Measurements from ENCODE around the gene PPDPF.
"Not testable (repeated sequence)": the region's sequence is repeated elsewhere in the genome, so short reads cannot be mapped to it uniquely, and the experiment has no call there.

Gene PPDPF

GRCh38 chr20:63565021-63565698 is 44.6 kb downstream of the PPDPF start:
- no peaks in the 10 kb centered on the region for H3K27me3 Mint-ChIP-seq

DNA sequence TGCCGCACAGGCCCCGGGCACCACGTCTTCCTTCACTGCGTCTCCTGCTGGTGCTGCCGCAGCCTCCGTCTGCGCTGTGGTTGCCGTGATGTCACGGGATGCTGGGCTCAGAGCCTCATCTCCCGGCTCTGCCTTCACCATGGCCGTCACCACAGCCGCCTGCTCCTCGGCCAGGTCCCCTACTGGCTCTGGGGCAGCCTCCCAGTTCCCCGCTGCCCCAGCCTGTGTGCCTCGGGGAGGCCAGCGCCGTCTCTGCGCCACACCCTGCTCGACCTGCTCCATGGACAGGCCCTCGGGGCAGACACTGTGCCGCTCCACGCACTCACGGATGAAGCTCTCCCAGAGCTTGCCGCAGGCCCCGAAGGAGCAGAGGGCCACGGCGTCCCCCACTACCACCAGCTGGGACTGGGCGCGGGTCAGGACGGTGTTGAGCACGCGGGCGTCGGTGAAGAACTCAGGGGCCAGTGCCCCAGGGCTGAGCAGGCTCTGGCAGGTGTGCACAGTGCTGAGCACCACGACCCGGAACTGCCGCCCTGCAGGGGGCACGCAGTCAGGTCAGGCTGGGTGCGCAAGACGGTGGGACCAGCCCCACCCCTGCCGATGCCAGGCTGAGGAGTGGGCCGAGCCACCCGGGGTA is 45.3 kb downstream of the PPDPF start:
- Mint-ChIP-seq H3K9me3 (no peaks in the 10 kb centered on the region), H3K36me3 (no peaks in the 10 kb centered on the region), H3K4me1 (peaks cover 20% of the 10 kb centered on the region), H3K4me3 (no peak overlapping the region), H3K27ac (no peak overlapping the region), H3K27me3 (no peaks in the 10 kb centered on the region)

More at GRCh38 chr20:63565021-63565698, 44.6 kb downstream of the PPDPF start:
- no peak overlapping the region for H3K4me3 Mint-ChIP-seq
- H3K27ac Mint-ChIP-seq, result no peak overlapping the region
- peaks cover 20% of the 10 kb centered on the region for H3K4me1 Mint-ChIP-seq
- no peaks in the 10 kb centered on the region for H3K9me3 Mint-ChIP-seq
- peaks cover 3% of the 10 kb centered on the region for H3K36me3 Mint-ChIP-seq

DNA sequence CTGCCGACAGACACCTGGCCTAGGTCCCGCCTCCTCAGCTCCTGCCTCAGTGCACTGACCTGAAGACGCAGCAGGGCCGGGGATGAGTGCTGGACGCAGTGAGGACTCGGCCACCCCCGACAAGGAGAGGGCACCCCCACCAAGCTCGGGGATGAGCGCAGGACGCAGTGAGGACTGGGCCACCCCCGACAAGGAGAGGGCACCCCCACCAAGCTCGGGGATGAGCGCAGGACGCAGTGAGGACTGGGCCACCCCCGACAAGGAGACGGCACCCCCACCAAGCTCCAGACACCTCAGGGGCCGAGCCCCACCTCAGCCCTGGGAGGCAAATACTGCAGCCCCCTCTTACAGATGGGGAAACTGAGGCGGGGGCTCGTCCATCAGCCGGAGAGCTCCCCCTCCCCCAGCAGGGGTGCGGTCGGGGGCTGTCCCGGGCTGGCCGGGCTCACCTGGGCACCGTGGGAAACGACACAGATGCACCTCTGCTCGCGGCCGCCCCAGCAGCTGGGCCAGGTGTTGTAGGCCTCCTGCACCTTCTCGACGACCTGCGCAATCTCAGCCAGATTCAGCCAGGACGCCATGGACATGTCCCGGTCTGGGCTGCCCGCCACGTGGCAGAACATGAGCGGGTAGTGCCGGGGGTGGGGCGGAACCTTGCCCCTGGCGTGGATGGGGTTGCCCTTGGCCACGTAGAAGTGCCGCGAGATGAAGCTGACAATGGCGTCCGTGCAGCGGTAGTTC is 46.0 kb downstream of the PPDPF start:
- Mint-ChIP-seq H3K9me3 (no peaks in the 10 kb centered on the region), H3K27ac (no peak overlapping the region), H3K36me3 (no peaks in the 10 kb centered on the region), H3K4me3 (peak overlapping the region; percentile 76), H3K4me1 (peaks cover 20% of the 10 kb centered on the region), H3K27me3 (no peaks in the 10 kb centered on the region)

DNA sequence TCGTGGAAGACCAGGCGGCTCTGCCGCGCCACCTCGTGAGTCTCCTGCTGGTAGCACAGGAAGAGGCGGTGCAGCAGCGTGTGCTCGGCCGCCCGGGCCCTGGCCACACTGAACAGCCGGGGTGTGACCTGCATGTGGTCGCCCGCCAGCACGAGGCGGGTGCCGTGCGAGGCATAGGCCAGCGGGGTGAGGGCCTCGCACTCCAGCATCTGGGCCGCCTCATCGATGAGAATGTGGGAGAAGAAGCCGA is 46.5 kb downstream of the PPDPF start:
- H3K27ac Mint-ChIP-seq, result no peak overlapping the region
- peaks cover 20% of the 10 kb centered on the region for H3K4me1 Mint-ChIP-seq
- peak overlapping the region; percentile 76 for H3K4me3 Mint-ChIP-seq
- no peaks in the 10 kb centered on the region for H3K27me3 Mint-ChIP-seq
- no peaks in the 10 kb centered on the region for H3K36me3 Mint-ChIP-seq
- no peaks in the 10 kb centered on the region for H3K9me3 Mint-ChIP-seq

DNA sequence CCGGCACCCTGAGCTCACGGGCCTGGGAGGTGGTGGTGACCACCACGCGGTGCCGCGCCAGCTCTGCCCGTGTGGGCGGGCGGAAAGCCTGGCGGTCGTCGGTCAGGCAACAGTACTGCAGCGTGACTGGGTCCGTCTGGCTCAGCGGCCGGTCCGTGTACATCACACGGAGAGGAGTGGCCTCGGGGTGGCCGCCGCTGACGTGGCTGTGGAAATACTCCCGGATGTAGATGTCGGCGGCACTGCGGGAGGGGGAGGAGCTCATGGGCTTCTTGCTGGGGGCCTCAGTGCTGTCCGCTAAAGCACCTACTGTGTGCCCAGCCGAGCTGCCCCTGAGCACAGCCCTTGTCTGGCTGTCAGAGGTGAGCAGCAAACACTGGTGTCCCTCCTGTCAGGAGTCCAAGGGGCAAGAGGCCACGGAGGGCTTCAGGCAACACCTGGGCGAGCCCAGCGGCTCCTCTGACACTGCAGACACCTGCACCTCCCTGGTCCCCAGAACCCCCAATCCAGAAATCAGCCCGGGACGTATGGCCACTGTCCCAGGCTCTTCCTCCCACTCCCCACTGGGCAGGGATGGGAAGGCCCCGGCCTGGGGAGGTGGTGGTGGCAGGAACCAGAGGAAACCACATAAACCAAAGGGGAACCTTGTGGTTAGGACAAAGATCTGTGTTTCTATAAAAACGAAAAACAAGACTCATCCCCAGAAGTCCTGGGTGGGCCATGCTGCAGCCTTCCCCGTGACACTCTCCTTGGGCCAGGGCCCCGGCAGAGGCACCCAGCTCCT is 47.0 kb downstream of the PPDPF start:
- Mint-ChIP-seq H3K4me1 (peaks cover 20% of the 10 kb centered on the region), H3K36me3 (no peaks in the 10 kb centered on the region), H3K9me3 (no peaks in the 10 kb centered on the region), H3K27me3 (no peaks in the 10 kb centered on the region), H3K4me3 (peak overlapping the region; percentile 76), H3K27ac (no peak overlapping the region)

- Mint-ChIP-seq H3K36me3 (no peaks in the 10 kb centered on the region), H3K4me1 (peaks cover 20% of the 10 kb centered on the region), H3K27me3 (no peaks in the 10 kb centered on the region), H3K4me3 (peak overlapping the region; percentile 76), H3K9me3 (no peaks in the 10 kb centered on the region), H3K27ac (no peak overlapping the region)
Observed at GRCh38 chr20:63568170-63568981, 47.8 kb downstream of the PPDPF start.

GRCh38 chr20:63568986-63569949 is 48.7 kb downstream of the PPDPF start:
- H3K27me3 Mint-ChIP-seq, result no peaks in the 10 kb centered on the region
- no peaks in the 10 kb centered on the region for H3K9me3 Mint-ChIP-seq
- no peaks in the 10 kb centered on the region for H3K36me3 Mint-ChIP-seq
- H3K27ac Mint-ChIP-seq, result no peak overlapping the region
- H3K4me3 Mint-ChIP-seq, result peak overlapping the region; percentile 45
- peaks cover 20% of the 10 kb centered on the region for H3K4me1 Mint-ChIP-seq

GRCh38 chr20:63570281-63571086 is 49.9 kb downstream of the PPDPF start:
- no peaks in the 10 kb centered on the region for H3K27me3 Mint-ChIP-seq

GRCh38 chr20:63571087-63571478 is 50.5 kb downstream of the PPDPF start:
- not testable (repeated sequence) for H3K36me3 Mint-ChIP-seq, H3K4me3 Mint-ChIP-seq, H3K9me3 Mint-ChIP-seq, H3K27me3 Mint-ChIP-seq, H3K27ac Mint-ChIP-seq
- H3K4me1 Mint-ChIP-seq, result peaks cover 20% of the 10 kb centered on the region

More at GRCh38 chr20:63570281-63571086, 49.9 kb downstream of the PPDPF start:
- H3K36me3 Mint-ChIP-seq, result no peaks in the 10 kb centered on the region
- H3K27ac Mint-ChIP-seq, result no peak overlapping the region
- no peaks in the 10 kb centered on the region for H3K9me3 Mint-ChIP-seq
- no peak overlapping the region for H3K4me3 Mint-ChIP-seq
- H3K4me1 Mint-ChIP-seq, result peaks cover 20% of the 10 kb centered on the region

All from activated naive CD4-positive, alpha-beta T cell treated with anti-CD3 and anti-CD28 coated beads, Interleukin-2, amount 50 U/mL, for 24 hours (primary cell).